ENCODE data around the gene MTG2. TPM values are rescaled to one million over a fixed set of nuclear protein-coding genes. Genes with fewer than 3 reads are reported as not detected.
A peak's percentile ranks its signal among the peaks of the same experiment; 100 is the strongest.

Gene MTG2
- total and polyA plus RNA-seq, 2 of the 13 experiments (the other 11 are each of a cell fraction or from before 2014, with no cell fraction given): 20.4 to 37.8 TPM

DNA sequence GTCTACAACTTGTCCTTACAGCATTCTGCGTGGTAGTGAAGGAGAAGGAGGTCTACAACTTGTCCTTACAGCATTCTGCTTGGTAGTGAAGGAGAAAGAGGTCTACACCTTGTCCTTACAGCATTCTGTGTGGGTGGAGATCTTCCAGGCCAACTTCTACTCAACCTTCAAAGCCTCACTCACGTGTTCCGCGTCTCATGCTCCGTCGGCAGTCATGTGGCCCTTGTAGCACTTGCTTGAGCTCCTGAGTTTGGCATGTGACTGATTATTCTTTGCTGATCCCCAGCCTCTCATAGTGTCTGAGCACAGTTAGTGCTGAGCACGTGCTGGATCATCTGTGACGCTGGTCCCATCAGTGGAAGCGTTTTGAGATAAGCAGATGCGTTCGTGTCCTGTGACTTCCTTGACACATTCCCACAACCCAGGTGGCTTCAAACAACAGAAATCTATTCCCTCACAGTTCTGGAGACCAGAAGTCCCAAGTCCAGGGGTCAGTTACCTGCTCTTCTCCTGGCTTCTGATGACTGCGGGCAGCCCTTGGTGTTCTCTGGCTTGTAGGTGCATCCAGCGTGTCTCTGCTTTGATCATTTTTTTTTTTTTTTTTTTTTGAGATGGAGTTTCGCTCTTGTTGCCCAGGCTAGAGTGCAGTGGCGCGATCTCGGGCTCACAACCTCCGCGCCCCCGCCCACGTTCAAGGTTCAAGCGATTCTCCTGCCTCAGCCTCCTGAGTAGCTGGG lies 36.6 kb upstream of the MTG2 start (continued):
- TF ChIP-seq, protein P1, sequence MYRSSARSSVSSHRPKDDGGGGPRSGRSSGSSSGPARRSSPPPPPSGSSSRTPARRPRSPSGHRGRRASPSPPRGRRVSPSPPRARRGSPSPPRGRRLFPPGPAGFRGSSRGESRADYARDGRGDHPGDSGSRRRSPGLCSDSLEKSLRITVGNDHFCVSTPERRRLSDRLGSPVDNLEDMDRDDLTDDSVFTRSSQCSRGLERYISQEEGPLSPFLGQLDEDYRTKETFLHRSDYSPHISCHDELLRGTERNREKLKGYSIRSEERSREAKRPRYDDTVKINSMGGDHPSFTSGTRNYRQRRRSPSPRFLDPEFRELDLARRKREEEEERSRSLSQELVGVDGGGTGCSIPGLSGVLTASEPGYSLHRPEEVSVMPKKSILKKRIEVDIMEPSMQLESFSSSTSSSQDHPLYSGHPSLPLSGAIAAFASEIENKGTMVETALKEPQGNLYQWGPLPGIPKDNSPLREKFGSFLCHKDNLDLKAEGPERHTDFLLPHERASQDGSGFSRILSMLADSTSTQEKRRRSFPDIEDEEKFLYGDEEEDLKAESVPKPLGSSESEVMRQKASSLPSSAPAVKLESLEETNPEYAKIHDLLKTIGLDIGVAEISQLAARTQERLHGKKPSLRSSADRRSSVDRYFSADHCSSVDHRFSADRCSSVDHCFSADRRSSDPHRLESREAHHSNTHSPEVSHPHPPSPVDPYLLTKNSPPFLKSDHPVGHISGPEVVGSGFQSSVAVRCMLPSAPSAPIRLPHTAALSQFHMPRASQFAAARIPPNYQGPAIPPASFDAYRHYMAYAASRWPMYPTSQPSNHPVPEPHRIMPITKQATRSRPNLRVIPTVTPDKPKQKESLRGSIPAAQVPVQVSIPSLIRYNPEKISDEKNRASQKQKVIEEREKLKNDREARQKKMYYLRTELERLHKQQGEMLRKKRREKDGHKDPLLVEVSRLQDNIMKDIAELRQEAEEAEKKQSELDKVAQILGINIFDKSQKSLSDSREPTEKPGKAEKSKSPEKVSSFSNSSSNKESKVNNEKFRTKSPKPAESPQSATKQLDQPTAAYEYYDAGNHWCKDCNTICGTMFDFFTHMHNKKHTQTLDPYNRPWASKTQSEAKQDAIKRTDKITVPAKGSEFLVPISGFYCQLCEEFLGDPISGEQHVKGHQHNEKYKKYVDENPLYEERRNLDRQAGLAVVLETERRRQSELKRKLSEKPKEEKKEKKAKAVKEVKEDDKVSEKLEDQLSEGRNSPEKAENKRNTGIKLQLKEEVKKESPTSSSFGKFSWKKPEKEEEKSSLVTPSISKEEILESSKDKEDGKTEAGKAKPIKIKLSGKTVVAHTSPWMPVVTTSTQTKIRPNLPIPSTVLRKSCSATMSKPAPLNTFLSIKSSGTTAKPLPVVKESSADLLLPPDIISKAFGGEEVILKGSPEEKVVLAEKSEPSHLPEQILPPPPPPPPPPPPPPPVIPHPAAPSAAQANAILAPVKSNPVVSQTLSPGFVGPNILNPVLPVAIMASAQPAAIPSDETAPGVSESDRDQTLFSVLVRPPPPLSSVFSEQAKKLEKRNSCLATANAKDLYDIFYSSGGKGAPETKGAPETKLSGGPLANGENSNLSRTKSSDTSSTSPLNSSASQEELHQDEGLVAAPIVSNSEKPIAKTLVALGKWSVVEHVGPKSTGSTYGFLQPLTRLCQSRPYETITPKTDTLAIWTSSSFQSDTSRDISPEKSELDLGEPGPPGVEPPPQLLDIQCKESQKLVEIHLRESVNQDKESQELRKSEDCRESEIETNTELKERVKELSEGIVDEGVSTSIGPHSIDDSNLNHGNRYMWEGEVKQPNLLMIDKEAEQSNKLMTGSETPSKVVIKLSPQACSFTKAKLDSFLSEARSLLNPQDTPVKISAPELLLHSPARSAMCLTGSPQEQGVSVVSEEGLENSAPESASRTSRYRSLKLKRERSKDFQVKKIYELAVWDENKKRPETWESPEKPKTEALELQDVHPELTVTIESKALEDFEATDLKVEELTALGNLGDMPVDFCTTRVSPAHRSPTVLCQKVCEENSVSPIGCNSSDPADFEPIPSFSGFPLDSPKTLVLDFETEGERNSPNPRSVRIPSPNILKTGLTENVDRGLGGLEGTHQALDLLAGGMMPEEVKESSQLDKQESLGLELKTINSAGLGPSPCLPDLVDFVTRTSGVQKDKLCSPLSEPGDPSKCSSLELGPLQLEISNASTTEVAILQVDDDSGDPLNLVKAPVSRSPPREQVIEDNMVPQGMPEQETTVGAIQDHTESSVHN (CRISPR knock-in tag; IDR thresholded peaks at IDR 0.05): peak; percentile 72; the same call in 1 of the 2 replicates
- TF ChIP-seq JUNB (CRISPR knock-in tag; IDR thresholded peaks at IDR 0.05; ENCODE audit: borderline replicate concordance): no peak
- TF ChIP-seq, protein P2, sequence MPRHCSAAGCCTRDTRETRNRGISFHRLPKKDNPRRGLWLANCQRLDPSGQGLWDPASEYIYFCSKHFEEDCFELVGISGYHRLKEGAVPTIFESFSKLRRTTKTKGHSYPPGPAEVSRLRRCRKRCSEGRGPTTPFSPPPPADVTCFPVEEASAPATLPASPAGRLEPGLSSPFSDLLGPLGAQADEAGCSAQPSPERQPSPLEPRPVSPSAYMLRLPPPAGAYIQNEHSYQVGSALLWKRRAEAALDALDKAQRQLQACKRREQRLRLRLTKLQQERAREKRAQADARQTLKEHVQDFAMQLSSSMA (CRISPR knock-in tag; IDR thresholded peaks at IDR 0.05): no peak
- TF ChIP-seq, protein P3, sequence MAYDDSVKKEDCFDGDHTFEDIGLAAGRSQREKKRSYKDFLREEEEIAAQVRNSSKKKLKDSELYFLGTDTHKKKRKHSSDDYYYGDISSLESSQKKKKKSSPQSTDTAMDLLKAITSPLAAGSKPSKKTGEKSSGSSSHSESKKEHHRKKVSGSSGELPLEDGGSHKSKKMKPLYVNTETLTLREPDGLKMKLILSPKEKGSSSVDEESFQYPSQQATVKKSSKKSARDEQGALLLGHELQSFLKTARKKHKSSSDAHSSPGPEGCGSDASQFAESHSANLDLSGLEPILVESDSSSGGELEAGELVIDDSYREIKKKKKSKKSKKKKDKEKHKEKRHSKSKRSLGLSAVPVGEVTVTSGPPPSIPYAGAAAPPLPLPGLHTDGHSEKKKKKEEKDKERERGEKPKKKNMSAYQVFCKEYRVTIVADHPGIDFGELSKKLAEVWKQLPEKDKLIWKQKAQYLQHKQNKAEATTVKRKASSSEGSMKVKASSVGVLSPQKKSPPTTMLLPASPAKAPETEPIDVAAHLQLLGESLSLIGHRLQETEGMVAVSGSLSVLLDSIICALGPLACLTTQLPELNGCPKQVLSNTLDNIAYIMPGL (CRISPR knock-in tag; IDR thresholded peaks at IDR 0.05; ENCODE audit: borderline replicate concordance in 1 of 2, low read depth in 1 of 2): no peak
- peak; percentile 77; the same call in 1 of the 2 replicates for TF ChIP-seq SMYD3 (CRISPR knock-in tag; IDR thresholded peaks at IDR 0.05)
- TF ChIP-seq, protein P4, sequence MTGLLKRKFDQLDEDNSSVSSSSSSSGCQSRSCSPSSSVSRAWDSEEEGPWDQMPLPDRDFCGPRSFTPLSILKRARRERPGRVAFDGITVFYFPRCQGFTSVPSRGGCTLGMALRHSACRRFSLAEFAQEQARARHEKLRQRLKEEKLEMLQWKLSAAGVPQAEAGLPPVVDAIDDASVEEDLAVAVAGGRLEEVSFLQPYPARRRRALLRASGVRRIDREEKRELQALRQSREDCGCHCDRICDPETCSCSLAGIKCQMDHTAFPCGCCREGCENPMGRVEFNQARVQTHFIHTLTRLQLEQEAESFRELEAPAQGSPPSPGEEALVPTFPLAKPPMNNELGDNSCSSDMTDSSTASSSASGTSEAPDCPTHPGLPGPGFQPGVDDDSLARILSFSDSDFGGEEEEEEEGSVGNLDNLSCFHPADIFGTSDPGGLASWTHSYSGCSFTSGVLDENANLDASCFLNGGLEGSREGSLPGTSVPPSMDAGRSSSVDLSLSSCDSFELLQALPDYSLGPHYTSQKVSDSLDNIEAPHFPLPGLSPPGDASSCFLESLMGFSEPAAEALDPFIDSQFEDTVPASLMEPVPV (CRISPR knock-in tag; IDR thresholded peaks at IDR 0.05): peak; percentile 47; the same call in 1 of the 2 replicates
- TF ChIP-seq, protein P5, sequence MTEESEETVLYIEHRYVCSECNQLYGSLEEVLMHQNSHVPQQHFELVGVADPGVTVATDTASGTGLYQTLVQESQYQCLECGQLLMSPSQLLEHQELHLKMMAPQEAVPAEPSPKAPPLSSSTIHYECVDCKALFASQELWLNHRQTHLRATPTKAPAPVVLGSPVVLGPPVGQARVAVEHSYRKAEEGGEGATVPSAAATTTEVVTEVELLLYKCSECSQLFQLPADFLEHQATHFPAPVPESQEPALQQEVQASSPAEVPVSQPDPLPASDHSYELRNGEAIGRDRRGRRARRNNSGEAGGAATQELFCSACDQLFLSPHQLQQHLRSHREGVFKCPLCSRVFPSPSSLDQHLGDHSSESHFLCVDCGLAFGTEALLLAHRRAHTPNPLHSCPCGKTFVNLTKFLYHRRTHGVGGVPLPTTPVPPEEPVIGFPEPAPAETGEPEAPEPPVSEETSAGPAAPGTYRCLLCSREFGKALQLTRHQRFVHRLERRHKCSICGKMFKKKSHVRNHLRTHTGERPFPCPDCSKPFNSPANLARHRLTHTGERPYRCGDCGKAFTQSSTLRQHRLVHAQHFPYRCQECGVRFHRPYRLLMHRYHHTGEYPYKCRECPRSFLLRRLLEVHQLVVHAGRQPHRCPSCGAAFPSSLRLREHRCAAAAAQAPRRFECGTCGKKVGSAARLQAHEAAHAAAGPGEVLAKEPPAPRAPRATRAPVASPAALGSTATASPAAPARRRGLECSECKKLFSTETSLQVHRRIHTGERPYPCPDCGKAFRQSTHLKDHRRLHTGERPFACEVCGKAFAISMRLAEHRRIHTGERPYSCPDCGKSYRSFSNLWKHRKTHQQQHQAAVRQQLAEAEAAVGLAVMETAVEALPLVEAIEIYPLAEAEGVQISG (CRISPR knock-in tag; IDR thresholded peaks at IDR 0.05): peak; percentile 77
- TF ChIP-seq ASH2L (IDR thresholded peaks at IDR 0.05; ENCODE audit: insufficient read length, low read depth, low read length): peak; percentile 61
- TF ChIP-seq ZNF790 (CRISPR knock-in tag; IDR thresholded peaks at IDR 0.05; ENCODE audit: borderline replicate concordance): no peak
- no peak for TF ChIP-seq ELF1 (CRISPR knock-in tag; IDR thresholded peaks at IDR 0.05)

All from HepG2 (cell line).